CD4-positive, alpha-beta T cell (primary cell): Measurements from ENCODE around the gene METTL22. TPM values are rescaled to one million over a fixed set of nuclear protein-coding genes. Genes with fewer than 3 reads are reported as not detected.

Experiments used
- ATAC-seq: fragments of 200-7000 bp; cut with Tn5 transposase; one replicate; pipeline ENCODE4 v1.10.0; 2022; ENCODE audit warnings: mild to moderate bottlenecking; ENCODE audit not compliant: poor library complexity
- CTCF ChIA-PET: fragments of 350-600 bp; sonication (Branson Sonifier 250); formaldehyde crosslinking; loops from one replicate; lab custom pipeline; 2021; ENCODE audit warnings: antibody characterized with exemption, inconsistent platforms; lab: Charles Lee
- POLR2A ChIA-PET: fragments of 350-600 bp; sonication (Branson Sonifier 250); formaldehyde crosslinking; loops from one replicate; lab custom pipeline; 2021; ENCODE audit warnings: antibody characterized with exemption, inconsistent platforms; lab: Charles Lee
- DNase-seq, 14 experiments: peaks; one replicate each; pipeline ENCODE4 v3.0.0-alpha.2; 2013 to 2020; ENCODE audit warnings: mixed read lengths in 2 of 14
- H3K27ac ChIP-seq, 2 donors: one replicate each; pipeline versions ENCODE4 v1.5.1 to v1.7.0; 2013; ENCODE audit warnings: low read length in 2 of 2, low read depth in 1 of 2, mild to moderate bottlenecking in 1 of 2
- H3K27me3 ChIP-seq, 2 experiments: 1 replicate in 1 of 2; 2 replicates in 1 of 2; pipeline versions ENCODE4 v1.6.1 to v1.7.0; 2013; ENCODE audit warnings: low read length in 2 of 2, control low read depth in 1 of 2, mild to moderate bottlenecking in 1 of 2, moderate library complexity in 1 of 2; ENCODE audit not compliant: insufficient read depth in 2 of 2, control insufficient read depth in 1 of 2
- H3K36me3 ChIP-seq: one replicate; pipeline ENCODE4 v1.6.1; 2013; ENCODE audit warnings: low read length, control low read depth; ENCODE audit not compliant: insufficient read depth
- H3K4me1 ChIP-seq: one replicate; pipeline ENCODE4 v1.6.1; 2013; ENCODE audit warnings: low read length, control low read depth; ENCODE audit not compliant: insufficient read depth
- H3K4me3 ChIP-seq: one replicate; pipeline ENCODE4 v1.5.1; 2013; ENCODE audit warnings: mild to moderate bottlenecking, low read length, moderate library complexity
- H3K9me3 ChIP-seq, 2 experiments: 1 replicate in 1 of 2; 2 replicates in 1 of 2; pipeline versions ENCODE4 v1.6.1 to v1.7.0; 2013; ENCODE audit warnings: low read length in 2 of 2, mild to moderate bottlenecking in 2 of 2, control low read depth in 1 of 2, moderate library complexity in 1 of 2; ENCODE audit not compliant: control insufficient read depth in 1 of 2, insufficient read depth in 1 of 2
- H3K27ac Mint-ChIP-seq: one replicate; pipeline ENCODE4 v1.8.0; 2020; ENCODE audit warnings: mixed read lengths
- H3K27me3 Mint-ChIP-seq: one replicate; pipeline ENCODE4 v1.8.0; 2021; ENCODE audit warnings: mixed read lengths
- H3K36me3 Mint-ChIP-seq: one replicate; pipeline ENCODE4 v1.8.0; 2021; ENCODE audit warnings: low read depth, mixed read lengths
- H3K4me1 Mint-ChIP-seq: one replicate; pipeline ENCODE4 v1.8.0; 2021; ENCODE audit warnings: low read depth, mixed read lengths
- H3K4me3 Mint-ChIP-seq: one replicate; pipeline ENCODE4 v1.8.0; 2020; ENCODE audit warnings: mild to moderate bottlenecking, mixed read lengths
- H3K9me3 Mint-ChIP-seq: one replicate; pipeline ENCODE4 v1.8.0; 2020; ENCODE audit warnings: mixed read lengths
- intact Hi-C, 2 experiments: fragments of 100-400 bp; cut with DNase I in 1 of 2; cut with micrococcal nuclease in 1 of 2; formaldehyde crosslinking; loops; one replicate each; pipeline versions ENCODE4 v1.15.1 to v1.9.0; 2023 to 2025; cut with DNase I, micrococcal nuclease
- total RNA-seq, 174 experiments: library from RNA in 2 of 174; stranded (reverse) in 2 of 174; gene quantifications; one replicate each; pipeline ENCODE4 v1.2.3 and lab custom pipeline; 2021 to 2026
- TF ChIP-seq, protein P1 (sequence below): fragments of 200-600 bp; IDR thresholded peaks from one replicate; pipeline ENCODE4 v1.8.0; 2022; ENCODE audit warnings: antibody characterized with exemption, mild to moderate bottlenecking

The METTL22 gene
- total RNA-seq, 2 experiments from 2014 or later, result 23.2 to 26.5 TPM

DNA sequence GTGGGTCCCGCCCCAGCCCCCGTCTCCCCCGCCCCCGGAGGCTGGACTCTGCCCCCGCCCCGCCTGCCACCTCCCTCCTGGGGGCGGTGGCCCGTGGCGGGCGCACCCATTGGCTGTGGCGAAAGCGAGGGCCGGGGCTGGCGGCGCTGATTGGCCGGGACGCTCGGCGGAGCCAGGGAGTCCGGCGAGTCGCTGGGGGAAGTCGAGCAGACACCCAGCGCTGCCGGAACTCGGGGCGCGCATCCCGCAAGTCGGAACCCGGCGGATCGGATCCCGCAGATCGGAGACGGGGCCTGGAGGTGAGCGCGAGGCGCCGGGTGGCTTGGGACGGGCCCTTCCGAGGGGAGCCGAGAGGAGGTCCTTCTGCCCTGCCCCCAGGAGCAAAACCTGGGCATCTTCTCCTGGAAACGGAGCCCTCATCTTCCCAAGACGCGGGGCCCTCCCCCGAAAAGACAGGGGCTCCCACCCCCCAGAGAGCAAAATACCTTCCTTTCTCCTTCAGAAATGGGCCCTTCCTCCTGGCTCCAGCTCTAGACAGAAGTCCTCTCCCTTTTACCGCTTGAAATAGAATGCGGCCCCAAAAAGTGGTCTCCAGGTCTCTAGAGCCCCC lies 53.0 kb downstream of the METTL22 start, which contains the start of gene ABAT:
Gene ABAT (plus strand): TSS at position 205 of the 610 bp plus-strand sequence. CDS start 61,123 bp downstream, outside the sequence.
- intact Hi-C loops, result loop anchor here (1.0 to 5.0 kb wide), 5 partner anchors 54 to 417 kb away; partner anchors contain the start of genes PMM2 (in 2 of the 2), TMEM186 (in 2 of the 2), CARHSP1 (in 1 of the 2) and HAPSTR1 (in 1 of the 2)
- no peaks in the 10 kb centered on the region for H3K9me3 Mint-ChIP-seq
- TF ChIP-seq, protein P1, sequence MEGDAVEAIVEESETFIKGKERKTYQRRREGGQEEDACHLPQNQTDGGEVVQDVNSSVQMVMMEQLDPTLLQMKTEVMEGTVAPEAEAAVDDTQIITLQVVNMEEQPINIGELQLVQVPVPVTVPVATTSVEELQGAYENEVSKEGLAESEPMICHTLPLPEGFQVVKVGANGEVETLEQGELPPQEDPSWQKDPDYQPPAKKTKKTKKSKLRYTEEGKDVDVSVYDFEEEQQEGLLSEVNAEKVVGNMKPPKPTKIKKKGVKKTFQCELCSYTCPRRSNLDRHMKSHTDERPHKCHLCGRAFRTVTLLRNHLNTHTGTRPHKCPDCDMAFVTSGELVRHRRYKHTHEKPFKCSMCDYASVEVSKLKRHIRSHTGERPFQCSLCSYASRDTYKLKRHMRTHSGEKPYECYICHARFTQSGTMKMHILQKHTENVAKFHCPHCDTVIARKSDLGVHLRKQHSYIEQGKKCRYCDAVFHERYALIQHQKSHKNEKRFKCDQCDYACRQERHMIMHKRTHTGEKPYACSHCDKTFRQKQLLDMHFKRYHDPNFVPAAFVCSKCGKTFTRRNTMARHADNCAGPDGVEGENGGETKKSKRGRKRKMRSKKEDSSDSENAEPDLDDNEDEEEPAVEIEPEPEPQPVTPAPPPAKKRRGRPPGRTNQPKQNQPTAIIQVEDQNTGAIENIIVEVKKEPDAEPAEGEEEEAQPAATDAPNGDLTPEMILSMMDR, result no peak
- POLR2A ChIA-PET, result interaction anchor here (1.1 to 1.7 kb wide), 2 partner anchors 142 to 416 kb away, joined by 3 to 5 read pairs; partner anchors contain the start of gene HAPSTR1
- peak within 1 kb of the TSS; percentile 97 for H3K4me3 Mint-ChIP-seq
- no peaks in the 10 kb centered on the region for H3K36me3 ChIP-seq
- peak within 1 kb of the TSS; percentile 91 for H3K27ac Mint-ChIP-seq
- peak within 1 kb of the TSS in 1 of 2 donors; percentile 46 for H3K27ac ChIP-seq
- no peaks in the 10 kb centered on the region for H3K27me3 Mint-ChIP-seq
- CTCF ChIA-PET, result no interaction called here
- H3K36me3 Mint-ChIP-seq, result peaks cover 10% of the 10 kb centered on the region
- DNase-seq, result peak; percentile 78 to 93 (median 86)
- H3K27me3 ChIP-seq, result no peaks in the 10 kb centered on the region
- ATAC-seq, result peak; percentile 96
- H3K4me3 ChIP-seq, result peak within 1 kb of the TSS; percentile 92
- peaks cover 25% of the 10 kb centered on the region for H3K4me1 ChIP-seq
- H3K4me1 Mint-ChIP-seq, result peaks cover 24% of the 10 kb centered on the region
- H3K9me3 ChIP-seq, result peaks cover 0 to 4% of the 10 kb centered on the region in 2 experiments

DNA sequence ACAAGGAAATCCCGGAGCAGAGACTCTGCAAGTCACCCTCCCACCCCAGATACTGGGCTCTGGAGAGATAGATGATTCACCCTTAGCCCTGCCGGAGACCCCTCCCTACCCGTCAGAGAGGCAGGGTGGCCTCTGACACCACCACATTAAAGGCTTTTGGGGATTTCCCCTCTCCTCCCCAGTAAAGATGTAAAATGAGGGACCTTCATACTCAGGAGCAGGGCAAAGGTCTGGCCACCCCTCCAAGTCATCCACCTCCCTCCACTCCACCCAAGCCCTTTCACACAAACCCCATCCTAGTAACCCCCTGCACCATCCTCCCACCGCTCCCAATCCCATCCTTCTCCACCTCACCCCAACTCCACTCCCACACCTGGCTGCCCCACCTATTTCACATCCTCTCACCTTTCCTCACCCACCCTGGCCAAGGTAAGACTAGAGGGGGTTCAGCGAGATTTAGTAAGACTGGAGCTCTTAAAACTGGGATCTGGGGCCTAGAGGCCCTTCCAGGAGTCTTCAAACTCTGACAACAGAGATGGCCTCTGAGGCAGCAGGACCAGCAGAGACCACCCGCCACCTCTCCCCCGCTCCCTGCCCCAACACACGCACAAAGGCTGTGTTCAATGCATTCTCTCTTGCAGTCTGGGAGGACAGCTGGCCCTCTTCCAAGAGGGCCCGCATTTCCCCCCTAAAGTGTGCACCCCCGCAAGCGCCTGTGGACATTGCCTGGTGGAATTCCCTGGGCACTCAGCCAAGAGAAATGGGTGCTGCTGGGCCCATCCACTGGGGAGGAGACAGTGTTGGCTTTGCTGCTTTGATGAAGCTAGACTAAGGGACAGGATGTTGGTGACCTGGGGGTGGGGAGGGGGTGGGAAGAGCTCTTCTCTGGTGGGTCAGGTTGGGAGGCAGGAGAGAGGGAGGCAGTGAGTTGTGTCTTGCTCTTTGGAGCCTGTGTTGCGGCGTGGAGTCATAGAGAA lies 54.0 kb downstream of the METTL22 start:
- CTCF ChIA-PET, result no interaction called here
- H3K27ac ChIP-seq, result no peak overlapping the region
- peaks cover 24% of the 10 kb centered on the region for H3K4me1 Mint-ChIP-seq

More for the DNA sequence above, 54.0 kb downstream of the METTL22 start:
- peaks cover 0 to 8% of the 10 kb centered on the region in 2 experiments for H3K9me3 ChIP-seq
- ATAC-seq (peak; percentile 33), DNase-seq (peak; percentile 14 to 86 (median 36))
- no peaks in the 10 kb centered on the region for H3K36me3 ChIP-seq
- H3K27me3 ChIP-seq, result no peaks in the 10 kb centered on the region
- peaks cover 25% of the 10 kb centered on the region for H3K4me1 ChIP-seq
- POLR2A ChIA-PET, result interaction anchor here (1.1 to 1.2 kb wide), 2 partner anchors 141 to 416 kb away, joined by 3 read pairs; partner anchors contain the start of gene HAPSTR1
- peak overlapping the region; percentile 97 for H3K4me3 Mint-ChIP-seq
- H3K36me3 Mint-ChIP-seq, result peaks cover 14% of the 10 kb centered on the region
- intact Hi-C loops, result loop anchor here in 1 of 2 experiments (2.0 kb wide), 3 partner anchors 55 to 193 kb away; partner anchors contain the start of genes CARHSP1, METTL22, PMM2 and TMEM186
- peak overlapping the region; percentile 91 for H3K27ac Mint-ChIP-seq
- peaks cover 2% of the 10 kb centered on the region for H3K9me3 Mint-ChIP-seq
- H3K27me3 Mint-ChIP-seq, result no peaks in the 10 kb centered on the region
- TF ChIP-seq, protein P1, result no peak
- peak overlapping the region; percentile 92 for H3K4me3 ChIP-seq
